ENCODE measurements around the gene TRHDE.

The TRHDE gene, protein sequence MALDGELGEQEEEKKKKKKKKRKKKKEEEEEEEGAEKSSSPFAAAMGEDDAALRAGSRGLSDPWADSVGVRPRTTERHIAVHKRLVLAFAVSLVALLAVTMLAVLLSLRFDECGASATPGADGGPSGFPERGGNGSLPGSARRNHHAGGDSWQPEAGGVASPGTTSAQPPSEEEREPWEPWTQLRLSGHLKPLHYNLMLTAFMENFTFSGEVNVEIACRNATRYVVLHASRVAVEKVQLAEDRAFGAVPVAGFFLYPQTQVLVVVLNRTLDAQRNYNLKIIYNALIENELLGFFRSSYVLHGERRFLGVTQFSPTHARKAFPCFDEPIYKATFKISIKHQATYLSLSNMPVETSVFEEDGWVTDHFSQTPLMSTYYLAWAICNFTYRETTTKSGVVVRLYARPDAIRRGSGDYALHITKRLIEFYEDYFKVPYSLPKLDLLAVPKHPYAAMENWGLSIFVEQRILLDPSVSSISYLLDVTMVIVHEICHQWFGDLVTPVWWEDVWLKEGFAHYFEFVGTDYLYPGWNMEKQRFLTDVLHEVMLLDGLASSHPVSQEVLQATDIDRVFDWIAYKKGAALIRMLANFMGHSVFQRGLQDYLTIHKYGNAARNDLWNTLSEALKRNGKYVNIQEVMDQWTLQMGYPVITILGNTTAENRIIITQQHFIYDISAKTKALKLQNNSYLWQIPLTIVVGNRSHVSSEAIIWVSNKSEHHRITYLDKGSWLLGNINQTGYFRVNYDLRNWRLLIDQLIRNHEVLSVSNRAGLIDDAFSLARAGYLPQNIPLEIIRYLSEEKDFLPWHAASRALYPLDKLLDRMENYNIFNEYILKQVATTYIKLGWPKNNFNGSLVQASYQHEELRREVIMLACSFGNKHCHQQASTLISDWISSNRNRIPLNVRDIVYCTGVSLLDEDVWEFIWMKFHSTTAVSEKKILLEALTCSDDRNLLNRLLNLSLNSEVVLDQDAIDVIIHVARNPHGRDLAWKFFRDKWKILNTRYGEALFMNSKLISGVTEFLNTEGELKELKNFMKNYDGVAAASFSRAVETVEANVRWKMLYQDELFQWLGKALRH

DNA sequence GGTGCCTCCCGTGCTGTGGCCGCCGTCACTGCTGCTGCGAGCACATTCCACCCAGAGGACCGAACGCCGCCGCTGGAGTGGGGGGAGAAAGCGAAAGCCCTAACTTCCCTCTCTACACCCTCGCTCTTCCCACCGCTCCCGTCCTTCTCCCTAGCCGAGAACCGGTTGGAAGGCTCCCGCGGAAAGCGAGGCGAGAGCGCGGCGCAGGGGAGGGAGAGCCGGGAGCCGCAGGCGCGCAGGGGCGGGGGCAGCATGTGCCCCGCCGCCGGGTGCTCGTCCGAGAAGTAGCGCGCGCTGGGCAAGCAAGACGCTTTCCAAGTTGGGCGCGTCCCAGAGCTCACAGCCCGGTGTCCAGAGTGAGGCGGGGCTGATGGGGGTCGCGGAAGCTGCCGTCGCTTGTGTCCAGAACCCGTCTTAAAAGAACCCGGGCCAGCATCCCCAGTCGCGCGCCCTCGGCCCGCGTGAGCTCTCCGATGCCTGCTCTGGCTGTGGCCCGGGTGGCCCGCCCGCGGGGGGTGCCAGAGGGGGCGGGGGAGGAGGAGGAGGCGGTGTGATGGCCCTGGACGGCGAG is at the start of gene TRHDE:
Gene TRHDE (plus strand): TSS at position 280 of the 571 bp plus-strand sequence. CDS start 274 bp downstream, at position 554.
- in situ Hi-C loops (cut with MboI; ENCODE audit: low sequenced_read_pairs): no loop called here

DNA sequence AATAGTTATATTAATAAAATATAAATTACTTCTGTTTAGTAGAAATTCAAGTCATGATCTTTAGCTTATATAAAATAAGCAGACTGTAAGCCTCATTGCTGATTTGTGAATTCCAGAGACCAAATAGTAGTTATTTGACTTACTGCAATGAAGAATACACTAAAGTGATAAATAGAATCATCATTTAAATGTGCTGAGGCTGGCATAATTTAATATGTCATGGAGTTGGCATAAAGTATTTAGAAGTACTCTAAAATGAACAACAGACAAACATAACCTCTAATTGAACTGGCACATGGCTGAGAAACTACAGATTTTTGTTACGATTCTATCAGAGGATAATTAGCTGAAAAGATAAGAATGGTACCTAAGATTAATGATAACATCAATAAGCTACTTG is 45.7 kb upstream of the TRHDE start:
- in situ Hi-C loops (cut with MboI; ENCODE audit: low sequenced_read_pairs): no loop called here

DNA sequence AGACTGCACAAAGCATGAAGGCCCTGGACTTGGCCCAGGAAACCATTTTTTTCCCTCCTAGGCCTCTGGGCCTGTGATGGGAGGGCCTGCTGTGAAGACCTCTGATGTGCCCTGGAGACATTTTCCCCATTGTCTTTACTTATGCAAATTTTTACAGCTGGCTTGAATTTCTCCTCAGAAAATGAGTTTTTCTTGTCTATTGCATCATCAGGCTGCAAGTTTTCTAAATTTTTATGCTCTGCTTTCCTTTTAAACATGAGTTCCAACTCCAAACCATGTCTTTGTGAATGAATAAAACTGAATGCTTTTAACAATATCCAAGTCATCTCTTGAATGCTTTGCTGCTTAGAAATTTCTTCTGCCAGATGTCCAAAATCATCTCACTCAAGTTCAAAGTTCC is 43.7 kb upstream of the TRHDE start:
- in situ Hi-C loops (cut with MboI; ENCODE audit: low sequenced_read_pairs): no loop called here

DNA sequence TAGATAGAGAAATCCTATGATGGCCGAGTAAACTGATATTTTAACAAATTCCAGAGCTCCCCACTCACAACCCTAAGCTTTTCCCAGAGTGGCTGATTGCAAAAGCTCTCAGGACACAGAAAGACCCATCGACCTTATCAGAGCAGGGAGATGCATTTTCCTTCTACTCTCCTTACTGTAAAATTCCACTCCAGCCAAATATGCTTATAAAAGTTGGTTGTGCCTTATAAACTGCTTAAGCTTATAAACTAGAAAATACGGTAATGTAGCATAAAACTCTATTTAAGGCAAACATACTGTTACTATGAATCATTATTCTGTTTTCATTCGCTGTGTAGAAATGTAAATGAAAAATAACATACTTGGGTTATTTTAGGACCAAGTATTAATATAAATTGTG is 41.6 kb upstream of the TRHDE start:
- in situ Hi-C loops (cut with MboI; ENCODE audit: low sequenced_read_pairs): no loop called here

DNA sequence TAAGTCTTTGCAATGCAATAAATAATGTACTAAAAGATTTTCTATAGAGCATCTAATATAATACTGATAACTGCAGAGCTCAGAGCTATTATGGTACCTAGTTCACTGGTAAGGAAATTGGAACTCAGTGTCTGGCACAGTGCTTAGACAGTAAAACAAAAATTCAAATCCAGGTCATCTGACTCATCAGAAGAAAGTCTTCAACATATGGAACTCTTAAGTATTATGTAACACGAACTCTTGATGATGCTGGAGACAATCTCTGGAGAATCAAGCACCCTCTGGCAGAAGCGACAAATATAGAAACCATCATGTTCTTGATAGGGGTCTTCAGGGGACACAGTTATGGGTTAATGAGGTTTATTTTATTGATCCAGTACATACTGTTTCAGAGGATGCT is 37.3 kb upstream of the TRHDE start:
- in situ Hi-C loops (cut with MboI; ENCODE audit: low sequenced_read_pairs): no loop called here

DNA sequence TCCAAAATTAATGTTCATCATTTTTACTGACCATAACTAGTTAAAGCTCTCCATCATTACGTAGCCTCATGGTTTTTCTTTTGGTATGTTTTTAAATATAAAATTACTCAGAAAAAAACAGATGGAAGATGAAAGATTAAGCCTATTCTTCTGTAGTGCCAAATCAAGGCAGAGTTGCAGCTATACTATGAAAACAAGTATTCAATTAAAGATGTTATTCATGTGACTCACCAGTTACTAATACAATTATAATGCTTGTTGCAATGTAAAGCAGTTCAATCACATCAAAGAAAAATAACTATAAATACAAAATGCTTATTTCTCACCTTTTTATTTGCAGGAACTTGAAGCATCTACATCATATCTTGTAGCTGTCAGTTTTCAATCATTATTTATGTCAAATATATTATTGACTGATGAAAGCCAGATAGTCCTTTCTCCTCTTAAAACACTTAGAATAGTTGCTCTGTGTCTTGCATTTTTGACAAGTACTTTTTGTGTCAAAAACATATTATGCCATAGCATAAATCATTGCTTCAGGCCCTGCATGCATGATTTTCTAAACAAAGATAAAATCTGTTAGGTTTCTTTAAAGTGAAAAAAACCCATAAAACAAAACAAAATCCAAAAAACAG is 36.0 kb upstream of the TRHDE start:
- in situ Hi-C loops (cut with MboI; ENCODE audit: low sequenced_read_pairs): no loop called here

DNA sequence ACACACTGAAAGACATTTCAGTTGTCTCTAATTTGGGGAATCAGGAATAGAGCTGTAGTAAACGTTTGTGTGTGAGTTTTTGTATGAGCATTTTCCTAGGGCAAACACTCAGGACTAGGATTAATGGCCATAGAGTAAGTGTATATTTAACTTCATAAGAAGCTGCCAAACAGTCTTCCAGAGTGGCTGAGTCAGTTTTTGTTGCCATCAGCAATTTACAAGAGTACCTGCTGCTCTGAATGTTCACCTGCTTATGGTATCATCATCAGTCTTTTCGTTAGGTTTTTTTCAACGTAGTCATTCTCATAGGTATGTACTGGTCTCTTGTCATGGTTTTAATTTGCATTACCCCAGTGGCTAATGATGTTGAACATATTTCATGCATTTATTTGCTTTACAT is 30.6 kb upstream of the TRHDE start:
- in situ Hi-C loops (cut with MboI; ENCODE audit: low sequenced_read_pairs): no loop called here

DNA sequence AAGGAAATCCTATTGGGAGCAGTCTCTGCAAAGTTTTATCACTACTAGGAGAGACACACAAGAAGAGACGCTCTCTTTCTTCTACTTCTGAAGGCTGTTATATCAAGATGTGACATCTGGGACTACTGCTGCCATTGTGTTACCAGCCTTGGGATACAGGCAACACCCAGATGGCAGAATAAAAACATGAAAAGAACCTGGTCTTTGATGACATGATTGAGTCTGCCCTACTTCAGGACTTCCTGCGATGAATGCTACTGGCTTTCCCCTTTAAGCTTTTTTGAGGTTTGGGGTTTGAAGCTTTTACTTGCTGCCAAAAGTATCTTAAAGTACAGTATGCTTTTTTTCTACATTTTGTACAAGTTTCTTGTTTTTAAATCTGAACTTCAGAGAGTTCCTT is 29.2 kb upstream of the TRHDE start:
- in situ Hi-C loops (cut with MboI; ENCODE audit: low sequenced_read_pairs): no loop called here

DNA sequence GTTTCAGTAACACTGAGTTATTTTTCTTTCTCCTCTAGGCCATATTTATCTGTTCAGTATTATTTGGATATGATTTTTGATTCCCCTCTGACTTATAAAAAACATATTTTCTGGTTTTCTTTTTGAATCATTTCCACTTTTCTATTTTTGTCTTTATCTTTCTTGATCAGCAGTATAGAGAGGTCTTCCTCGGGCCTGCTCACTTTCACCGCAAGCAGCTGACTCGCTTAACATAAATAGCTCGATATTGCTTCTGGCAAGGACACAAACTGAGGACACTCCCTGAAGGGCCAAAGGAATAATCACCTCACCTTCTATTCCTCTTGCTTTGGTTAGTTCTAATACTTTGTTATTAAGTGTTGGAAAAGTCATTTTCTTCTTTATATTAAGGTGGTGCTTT is 25.8 kb upstream of the TRHDE start:
- in situ Hi-C loops (cut with MboI; ENCODE audit: low sequenced_read_pairs): no loop called here

DNA sequence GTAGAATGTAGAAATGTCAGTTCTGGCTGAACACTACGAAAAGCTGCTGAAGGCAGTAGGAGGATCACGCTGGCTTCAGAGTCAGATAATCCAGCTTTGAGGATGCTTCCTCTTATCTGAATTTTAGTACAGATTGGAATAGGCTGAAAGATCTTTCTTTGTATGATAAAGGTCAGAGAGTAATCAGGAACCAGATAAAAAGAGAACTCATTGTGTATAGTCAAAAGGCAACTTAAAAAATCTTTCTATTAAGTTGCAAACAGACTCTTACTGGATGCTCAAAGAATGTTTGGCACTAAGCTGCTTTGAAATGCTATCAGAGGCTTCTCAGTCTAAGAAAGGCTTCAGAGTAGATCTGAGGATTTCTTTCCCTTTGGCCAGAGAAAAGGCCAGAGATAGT is 21.8 kb upstream of the TRHDE start:
- in situ Hi-C loops (cut with MboI; ENCODE audit: low sequenced_read_pairs): no loop called here

DNA sequence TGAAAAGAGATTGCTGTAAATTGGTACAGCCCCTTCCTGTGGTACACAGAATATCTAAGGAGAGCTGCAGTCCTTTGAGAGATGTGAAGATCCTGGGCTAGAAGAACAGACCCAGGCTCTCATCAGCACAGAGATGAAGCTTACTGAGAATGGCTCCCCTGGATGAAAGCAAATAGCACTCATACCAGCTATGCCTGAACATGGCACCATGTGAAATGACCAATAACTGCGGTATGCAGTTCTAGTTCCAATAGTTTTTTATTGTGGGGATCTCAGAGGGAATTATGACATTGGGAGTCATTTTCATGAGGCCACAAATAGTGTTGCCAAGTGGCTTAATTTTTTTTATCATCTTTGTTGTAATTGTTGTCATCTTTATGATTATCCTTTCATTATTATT is 15.4 kb upstream of the TRHDE start:
- in situ Hi-C loops (cut with MboI; ENCODE audit: low sequenced_read_pairs): no loop called here

DNA sequence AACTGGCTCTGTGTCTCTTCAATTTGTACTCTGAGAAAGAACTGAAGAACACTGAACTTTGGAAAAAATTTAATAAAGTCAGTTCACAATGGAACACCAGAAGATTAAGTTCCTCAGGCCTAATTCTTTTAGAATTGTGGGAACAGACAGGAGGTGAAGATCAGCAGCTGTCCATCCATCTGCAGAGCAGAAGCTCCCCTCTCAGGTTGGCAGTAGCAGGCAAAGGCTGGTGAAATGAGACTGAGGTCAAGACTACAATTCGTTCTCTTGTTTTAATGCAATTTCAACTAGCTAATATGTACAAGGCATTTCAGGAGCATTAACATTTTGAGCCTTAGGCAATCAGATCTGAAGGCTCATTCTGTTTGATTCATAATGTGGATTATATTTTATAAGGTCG is 10.3 kb upstream of the TRHDE start:
- in situ Hi-C loops (cut with MboI; ENCODE audit: low sequenced_read_pairs): no loop called here

DNA sequence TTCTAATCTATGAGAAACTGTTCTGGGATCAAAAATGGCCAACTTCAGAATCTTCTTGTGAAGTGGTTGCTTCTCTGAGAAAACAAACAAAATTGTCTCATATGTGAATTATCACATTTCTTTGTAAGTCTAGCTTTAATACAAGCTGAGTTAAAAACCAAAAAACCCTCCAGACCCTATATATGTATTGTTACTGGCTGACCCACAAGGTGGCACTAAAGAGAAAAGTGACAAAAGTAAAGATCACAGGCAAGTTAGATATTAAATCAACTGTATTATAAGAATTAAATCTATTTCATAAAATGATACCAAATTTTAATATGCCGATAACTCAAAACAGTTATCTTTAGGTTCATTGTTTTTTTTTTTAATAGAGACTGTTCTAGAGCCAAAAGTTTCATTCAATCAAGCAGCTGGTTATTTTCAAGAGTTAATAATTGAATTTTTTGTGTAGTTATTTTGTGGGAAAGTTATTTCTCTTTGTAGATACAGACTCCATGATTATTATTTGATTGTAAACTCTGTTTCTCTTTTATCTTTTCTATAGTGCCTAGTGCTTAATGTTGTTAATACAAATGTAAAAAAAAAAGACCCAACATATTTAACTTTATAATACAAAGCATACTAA is 7.5 kb upstream of the TRHDE start:
- in situ Hi-C loops (cut with MboI; ENCODE audit: low sequenced_read_pairs): no loop called here

DNA sequence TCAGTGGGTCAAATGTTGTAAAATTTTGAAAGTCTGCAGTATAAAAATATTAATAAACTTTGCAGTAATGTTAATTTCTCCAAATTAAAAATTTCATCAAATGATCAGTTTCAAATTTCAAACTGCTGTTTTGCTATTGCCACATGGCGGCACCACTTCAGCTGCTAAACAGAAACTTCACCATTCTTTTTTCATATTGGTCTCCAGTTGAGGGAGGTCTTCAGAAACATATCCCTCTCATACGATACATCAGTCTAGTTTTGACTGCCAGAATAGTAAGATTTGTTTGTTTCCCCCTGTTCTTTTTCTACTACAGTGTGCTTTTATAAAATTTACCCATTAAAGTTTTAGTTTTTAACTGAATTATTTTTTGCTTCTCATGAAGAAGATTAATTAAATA is 4.2 kb upstream of the TRHDE start:
- in situ Hi-C loops (cut with MboI; ENCODE audit: low sequenced_read_pairs): no loop called here

DNA sequence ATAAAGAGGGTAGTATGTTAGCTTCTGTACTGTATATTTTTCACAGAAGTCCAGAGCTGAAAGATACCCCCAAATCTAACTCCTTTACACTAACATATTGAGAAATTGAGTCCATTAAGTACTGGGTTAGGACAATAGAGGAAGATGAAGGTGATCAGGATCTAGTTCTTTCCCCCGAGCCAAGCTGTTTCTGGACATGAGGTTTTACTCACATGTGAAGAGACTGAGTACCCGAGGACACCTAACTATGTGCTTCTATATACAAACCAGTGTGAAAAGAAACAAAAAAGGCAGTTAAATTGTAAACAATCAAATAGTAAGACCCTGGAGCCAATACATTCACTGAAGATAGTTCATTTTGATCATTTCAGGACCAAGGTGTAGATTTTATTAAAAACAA is 3.8 kb upstream of the TRHDE start:
- in situ Hi-C loops (cut with MboI; ENCODE audit: low sequenced_read_pairs): no loop called here

DNA sequence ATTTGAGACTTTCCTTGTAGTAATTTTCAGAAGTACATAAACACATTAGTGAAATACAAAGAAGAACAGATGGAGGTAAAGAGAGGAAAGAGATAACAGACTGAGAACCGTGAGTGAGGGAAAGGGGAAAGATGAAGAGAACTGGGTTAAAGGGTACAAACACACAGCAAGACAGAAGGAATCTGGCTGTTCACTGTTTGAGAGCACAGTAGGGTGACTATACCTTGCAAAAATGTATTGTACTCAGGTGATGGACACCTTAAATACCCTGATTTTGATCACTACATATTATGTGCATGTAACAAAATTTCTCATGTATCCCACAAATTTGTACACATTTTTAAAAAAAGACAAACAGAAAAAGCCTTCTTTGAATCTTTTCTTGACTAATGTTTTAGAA is 2.7 kb upstream of the TRHDE start:
- in situ Hi-C loops (cut with MboI; ENCODE audit: low sequenced_read_pairs): no loop called here

DNA sequence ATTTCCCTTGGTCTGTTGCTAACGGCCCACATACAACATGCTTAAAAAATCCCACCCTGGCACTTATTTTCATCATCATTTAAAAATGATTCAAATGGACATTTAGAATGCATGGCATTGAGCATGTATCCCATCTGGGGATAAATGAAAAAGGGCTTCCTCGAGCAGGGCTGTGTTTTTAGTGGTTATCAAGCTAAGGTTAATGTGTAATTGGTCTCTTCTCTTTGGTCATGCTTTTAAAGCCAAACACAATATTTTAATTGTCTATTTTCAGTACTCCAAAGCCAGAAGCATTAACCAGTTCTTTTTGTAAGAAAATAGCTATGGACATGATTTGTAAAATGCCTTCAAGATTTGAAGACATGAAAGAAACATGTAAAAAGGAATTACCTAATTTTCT is 1.9 kb upstream of the TRHDE start:
- in situ Hi-C loops (cut with MboI; ENCODE audit: low sequenced_read_pairs): no loop called here

DNA sequence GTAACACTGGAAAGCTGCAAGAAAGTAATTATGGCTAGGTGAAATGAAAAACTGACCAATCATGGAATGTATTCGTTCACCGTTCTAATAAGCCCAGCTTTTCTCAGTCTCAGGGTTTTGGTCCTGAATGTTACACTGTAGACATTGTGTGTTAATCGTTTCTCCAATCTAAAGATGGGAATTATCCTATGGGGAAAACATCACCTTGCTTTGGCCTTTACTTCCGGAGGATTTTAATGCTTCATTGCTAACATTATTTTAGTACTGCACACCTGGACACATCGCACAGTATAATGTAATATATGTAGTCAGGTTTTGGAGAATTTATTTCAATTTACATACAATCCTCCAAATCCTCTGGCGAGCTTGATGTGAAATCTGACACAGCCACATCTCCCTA is 1.2 kb upstream of the TRHDE start:
- in situ Hi-C loops (cut with MboI; ENCODE audit: low sequenced_read_pairs): no loop called here

DNA sequence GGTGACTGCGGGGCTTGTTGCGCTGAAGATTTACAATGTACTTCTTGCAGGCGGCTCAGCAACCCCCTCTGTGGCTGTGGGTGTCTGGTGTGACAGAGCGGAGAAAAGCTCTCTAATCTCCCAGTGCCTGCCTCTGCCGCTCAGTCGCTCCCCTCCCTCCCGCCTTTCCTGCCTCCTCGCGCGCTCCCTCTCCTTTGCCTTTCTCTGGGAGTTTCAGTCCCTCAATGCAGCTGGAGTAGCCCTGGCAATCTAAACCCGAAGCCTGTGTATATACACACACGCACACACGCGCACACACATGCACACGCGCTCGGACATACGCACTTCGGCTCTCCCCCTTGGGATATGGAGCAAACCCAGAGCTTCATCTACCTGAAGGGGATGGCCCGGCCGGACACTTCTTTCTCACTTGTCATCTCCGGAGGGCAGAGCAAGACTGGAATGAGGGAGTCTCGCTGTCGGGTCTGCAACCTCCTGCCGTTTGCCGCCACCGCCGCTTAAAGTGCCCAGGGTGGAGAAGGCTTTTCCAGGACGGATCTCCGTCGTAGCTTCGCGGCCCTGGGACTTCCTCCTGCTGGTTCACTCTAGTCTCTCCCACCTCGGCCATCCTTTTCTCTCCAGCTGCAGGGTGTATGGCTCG is 599 bp upstream of the TRHDE start:
- in situ Hi-C loops (cut with MboI; ENCODE audit: low sequenced_read_pairs): no loop called here
